HS-27A (cell line): ENCODE results near the gene ATP5MC3.

ENCODE experiments used
- DNase-seq: peaks from one replicate; pipeline ENCODE4 v3.0.0-alpha.2; 2012; ENCODE audit warnings: low read depth, missing footprints

The ATP5MC3 gene

GRCh38 chr2:175167792-175168563 is 13.5 kb downstream of the ATP5MC3 start, which contains the start of gene ATF2:
TSS of gene ATF2 (minus strand) at chr2:175168203. CDS start at chr2:175136443, 31,760 bp downstream.
- DNase-seq, result peak; percentile 88

- no peak for DNase-seq
Observed at GRCh38 chr2:175167076-175167791, 14.3 kb downstream of the ATP5MC3 start.

GRCh38 chr2:175166216-175166824 is 15.2 kb downstream of the ATP5MC3 start:
- no peak for DNase-seq

- DNase-seq, result no peak
Observed at GRCh38 chr2:175164235-175164634, 17.3 kb downstream of the ATP5MC3 start.

GRCh38 chr2:175158894-175159293 is 22.6 kb downstream of the ATP5MC3 start:
- DNase-seq, result no peak

GRCh38 chr2:175156534-175156933 is 25.0 kb downstream of the ATP5MC3 start:
- no peak for DNase-seq

GRCh38 chr2:175154661-175155082 is 26.8 kb downstream of the ATP5MC3 start:
- peak; percentile 42 for DNase-seq

GRCh38 chr2:175152242-175152641 is 29.3 kb downstream of the ATP5MC3 start:
- DNase-seq, result no peak

GRCh38 chr2:175151791-175152190 is 29.7 kb downstream of the ATP5MC3 start:
- no peak for DNase-seq

GRCh38 chr2:175147186-175147585 is 34.3 kb downstream of the ATP5MC3 start:
- no peak for DNase-seq

- DNase-seq, result no peak
Observed at GRCh38 chr2:175143678-175144077, 37.8 kb downstream of the ATP5MC3 start.

- DNase-seq, result no peak
Observed at GRCh38 chr2:175143191-175143590, 38.3 kb downstream of the ATP5MC3 start.

GRCh38 chr2:175140332-175140731 is 41.2 kb downstream of the ATP5MC3 start:
- no peak for DNase-seq

GRCh38 chr2:175137793-175138192 is 43.7 kb downstream of the ATP5MC3 start:
- no peak for DNase-seq

- DNase-seq, result no peak
Observed at GRCh38 chr2:175136334-175137215, 44.9 kb downstream of the ATP5MC3 start.

GRCh38 chr2:175135862-175136261 is 45.6 kb downstream of the ATP5MC3 start:
- DNase-seq, result no peak

- DNase-seq, result no peak
Observed at GRCh38 chr2:175135177-175135576, 46.3 kb downstream of the ATP5MC3 start.

GRCh38 chr2:175131252-175131651 is 50.3 kb downstream of the ATP5MC3 start:
- no peak for DNase-seq

- no peak for DNase-seq
Observed at GRCh38 chr2:175126661-175127060, 54.8 kb downstream of the ATP5MC3 start.
